HEK293 (cell line): ENCODE results near the gene NEMP1.

ENCODE experiments used
- GFI1B ChIP-seq: fragments of 450-650 bp; formaldehyde crosslinking; IDR thresholded peaks from 2 replicates; pipeline ENCODE4 v1.5.1; 2016; ENCODE audit warnings: missing biosample characterization, missing genetic modification characterization
- GLIS1 ChIP-seq: fragments of 450-650 bp; formaldehyde crosslinking; IDR thresholded peaks from 2 replicates; pipeline ENCODE4 v1.5.1; 2016; ENCODE audit warnings: missing biosample characterization, missing genetic modification characterization
- HOXC10 ChIP-seq: sonication (generic); formaldehyde crosslinking; IDR thresholded peaks from 2 replicates; pipeline ENCODE4 v1.8.1; 2023; ENCODE audit warnings: mild to moderate bottlenecking, missing genetic modification reagents
- INSM2 ChIP-seq: fragments of 450-650 bp; formaldehyde crosslinking; IDR thresholded peaks from 2 replicates; pipeline ENCODE4 v1.5.1; 2016; ENCODE audit warnings: missing biosample characterization, missing genetic modification characterization
- KLF7 ChIP-seq: fragments of 450-650 bp; formaldehyde crosslinking; IDR thresholded peaks from 2 replicates; pipeline ENCODE4 v1.5.1; 2016; ENCODE audit warnings: missing biosample characterization, missing genetic modification characterization, borderline replicate concordance
- KLF8 ChIP-seq: fragments of 450-650 bp; formaldehyde crosslinking; IDR thresholded peaks from 2 replicates; pipeline ENCODE4 v1.5.1; 2016; ENCODE audit warnings: missing biosample characterization, missing genetic modification characterization
- MEIS1 ChIP-seq: sonication (generic); formaldehyde crosslinking; IDR thresholded peaks from 2 replicates; pipeline ENCODE4 v1.8.1; 2022; ENCODE audit warnings: missing genetic modification reagents, mild to moderate bottlenecking, borderline replicate concordance
- PBX3 ChIP-seq: sonication (generic); formaldehyde crosslinking; IDR thresholded peaks from 2 replicates; pipeline ENCODE4 v1.8.1; 2022; ENCODE audit warnings: mild to moderate bottlenecking, moderate library complexity, missing genetic modification reagents
- ZBTB1 ChIP-seq: fragments of 450-650 bp; formaldehyde crosslinking; IDR thresholded peaks from 2 replicates; pipeline ENCODE4 v1.5.1; 2016; ENCODE audit warnings: missing biosample characterization, missing genetic modification characterization
- ZBTB11 ChIP-seq: fragments of 450-650 bp; formaldehyde crosslinking; conservative IDR thresholded peaks from 2 replicates; pipeline ENCODE4 v1.5.1; 2016; ENCODE audit warnings: low read depth, missing biosample characterization, missing genetic modification characterization
- ZBTB17 ChIP-seq: fragments of 450-650 bp; formaldehyde crosslinking; IDR thresholded peaks from 2 replicates; pipeline ENCODE4 v1.5.1; 2016; ENCODE audit warnings: missing biosample characterization, missing genetic modification characterization
- ZBTB8A ChIP-seq: fragments of 450-650 bp; formaldehyde crosslinking; IDR thresholded peaks from 2 replicates; pipeline ENCODE4 v1.5.1; 2016; ENCODE audit warnings: missing biosample characterization, missing genetic modification characterization
- ZFP3 ChIP-seq: fragments of 450-650 bp; formaldehyde crosslinking; IDR thresholded peaks from 2 replicates; pipeline ENCODE4 v1.5.1; 2016; ENCODE audit warnings: low read depth, missing biosample characterization, missing genetic modification characterization
- ZNF202 ChIP-seq: fragments of 450-650 bp; formaldehyde crosslinking; IDR thresholded peaks from 2 replicates; pipeline ENCODE4 v1.5.1; 2016; ENCODE audit warnings: missing biosample characterization, missing genetic modification characterization, borderline replicate concordance
- ZNF223 ChIP-seq: fragments of 450-650 bp; formaldehyde crosslinking; IDR thresholded peaks from 2 replicates; pipeline ENCODE4 v1.5.1; 2016; ENCODE audit warnings: missing biosample characterization, missing genetic modification characterization
- ZNF239 ChIP-seq: fragments of 450-650 bp; formaldehyde crosslinking; IDR thresholded peaks from 2 replicates; pipeline ENCODE4 v1.5.1; 2016; ENCODE audit warnings: missing biosample characterization, missing genetic modification characterization
- ZNF26 ChIP-seq: fragments of 450-650 bp; formaldehyde crosslinking; IDR thresholded peaks from 2 replicates; pipeline ENCODE4 v1.5.1; 2016; ENCODE audit warnings: missing biosample characterization, missing genetic modification characterization
- ZNF623 ChIP-seq: fragments of 450-650 bp; formaldehyde crosslinking; IDR thresholded peaks from 2 replicates; pipeline ENCODE4 v1.5.1; 2016; ENCODE audit warnings: missing biosample characterization, missing genetic modification characterization
- ZNF626 ChIP-seq: fragments of 450-650 bp; sonication (Bioruptor Pico); formaldehyde crosslinking; IDR thresholded peaks from 2 replicates; pipeline ENCODE4 v1.5.1; 2018; ENCODE audit warnings: missing biosample characterization, missing genetic modification characterization, inconsistent platforms
- ZNF645 ChIP-seq: fragments of 450-650 bp; formaldehyde crosslinking; IDR thresholded peaks from 2 replicates; pipeline ENCODE4; 2016; ENCODE audit warnings: missing biosample characterization, missing genetic modification characterization
- ZNF664 ChIP-seq: fragments of 450-650 bp; formaldehyde crosslinking; IDR thresholded peaks from 2 replicates; pipeline ENCODE4 v1.5.1; 2016; ENCODE audit warnings: missing biosample characterization, missing genetic modification characterization
- ZNF76 ChIP-seq: fragments of 450-650 bp; formaldehyde crosslinking; IDR thresholded peaks from 2 replicates; pipeline ENCODE4; 2016; ENCODE audit warnings: low read depth, missing biosample characterization, missing genetic modification characterization, borderline replicate concordance
- ZNF776 ChIP-seq: fragments of 450-650 bp; formaldehyde crosslinking; IDR thresholded peaks from 2 replicates; pipeline ENCODE4 v1.5.0; 2017; ENCODE audit warnings: missing biosample characterization, missing genetic modification characterization, borderline replicate concordance
- TF ChIP-seq, protein P1 (sequence below): fragments of 450-650 bp; formaldehyde crosslinking; IDR thresholded peaks from 2 replicates; pipeline ENCODE4 v1.5.1; 2017; ENCODE audit warnings: missing biosample characterization, missing genetic modification characterization
- TF ChIP-seq, protein P2 (sequence below): fragments of 450-650 bp; formaldehyde crosslinking; IDR thresholded peaks from 2 replicates; pipeline ENCODE4 v1.5.1; 2017; ENCODE audit warnings: missing biosample characterization, missing genetic modification characterization

The NEMP1 gene

DNA sequence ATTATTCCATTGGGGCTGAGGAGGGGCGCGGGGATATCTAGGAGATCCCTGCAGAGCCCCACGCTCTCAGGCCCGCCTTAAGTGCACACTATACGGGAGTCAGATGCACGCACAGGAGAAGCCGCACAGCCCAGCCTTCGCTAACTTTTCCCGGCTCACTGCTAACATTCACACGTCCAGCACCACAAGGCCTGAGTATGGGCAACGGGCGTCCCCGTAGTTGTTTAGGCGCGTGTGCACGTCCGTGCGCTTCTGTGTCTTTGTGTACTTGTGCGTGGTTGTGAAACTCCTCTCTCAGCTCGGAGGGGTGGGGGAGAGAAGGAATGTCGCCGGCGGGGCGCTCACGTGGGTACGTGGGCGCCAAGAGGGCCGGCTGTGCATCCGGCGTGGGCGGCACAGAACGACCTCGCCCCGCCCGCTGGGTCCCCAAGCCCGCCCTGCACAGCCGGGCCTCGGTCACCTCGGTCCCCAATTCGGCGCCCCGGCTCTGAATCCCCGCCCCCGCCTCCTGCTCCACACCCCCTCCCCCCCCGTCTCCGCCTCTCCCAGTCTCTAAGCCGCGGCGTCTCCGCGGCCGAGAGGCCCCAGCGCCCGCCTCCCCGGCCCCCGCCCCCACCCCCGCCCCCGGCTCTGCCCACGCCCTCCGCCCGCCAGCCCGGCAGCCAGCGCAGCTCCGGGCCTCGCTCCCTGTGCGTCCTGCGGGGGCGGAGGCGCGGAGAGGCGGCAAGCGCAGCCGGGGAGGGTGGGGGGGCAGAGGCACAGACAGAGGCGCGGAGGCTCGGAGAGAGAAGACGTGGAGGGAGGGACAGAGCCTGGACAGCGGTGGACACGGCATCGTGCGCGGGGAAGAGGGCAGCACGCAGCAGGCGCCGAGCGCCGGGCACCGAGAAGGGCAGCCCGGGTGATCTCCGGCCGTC is 10.0 kb upstream of the NEMP1 start, which contains the start of gene NAB2 (continued):
- TF ChIP-seq, protein P1, sequence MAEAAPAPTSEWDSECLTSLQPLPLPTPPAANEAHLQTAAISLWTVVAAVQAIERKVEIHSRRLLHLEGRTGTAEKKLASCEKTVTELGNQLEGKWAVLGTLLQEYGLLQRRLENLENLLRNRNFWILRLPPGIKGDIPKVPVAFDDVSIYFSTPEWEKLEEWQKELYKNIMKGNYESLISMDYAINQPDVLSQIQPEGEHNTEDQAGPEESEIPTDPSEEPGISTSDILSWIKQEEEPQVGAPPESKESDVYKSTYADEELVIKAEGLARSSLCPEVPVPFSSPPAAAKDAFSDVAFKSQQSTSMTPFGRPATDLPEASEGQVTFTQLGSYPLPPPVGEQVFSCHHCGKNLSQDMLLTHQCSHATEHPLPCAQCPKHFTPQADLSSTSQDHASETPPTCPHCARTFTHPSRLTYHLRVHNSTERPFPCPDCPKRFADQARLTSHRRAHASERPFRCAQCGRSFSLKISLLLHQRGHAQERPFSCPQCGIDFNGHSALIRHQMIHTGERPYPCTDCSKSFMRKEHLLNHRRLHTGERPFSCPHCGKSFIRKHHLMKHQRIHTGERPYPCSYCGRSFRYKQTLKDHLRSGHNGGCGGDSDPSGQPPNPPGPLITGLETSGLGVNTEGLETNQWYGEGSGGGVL, result peak; percentile 88
- TF ChIP-seq KLF8 (tag by site-specific recombination), result peak; percentile 79
- TF ChIP-seq HOXC10 (CRISPR knock-in tag), result no peak
- no peak for TF ChIP-seq ZNF623 (tag by site-specific recombination)
- no peak for TF ChIP-seq GFI1B (tag by site-specific recombination)
- no peak for TF ChIP-seq ZNF239
- 0 out of 2 replicates have a peak, but pooled peaks have one; percentile 23 for TF ChIP-seq ZNF223 (tag by site-specific recombination)
- peak; percentile 6 for TF ChIP-seq GLIS1 (tag by site-specific recombination)
- no peak for TF ChIP-seq MEIS1 (CRISPR knock-in tag)
- no peak for TF ChIP-seq ZNF76 (tag by site-specific recombination)
- TF ChIP-seq INSM2 (tag by site-specific recombination), result peak; percentile 71
- TF ChIP-seq ZNF26 (tag by site-specific recombination), result no peak
- no peak; the same call in 1 of the 2 replicates for TF ChIP-seq ZBTB1 (tag by site-specific recombination)
- TF ChIP-seq ZNF202 (tag by site-specific recombination), result no peak
- TF ChIP-seq, protein P2, sequence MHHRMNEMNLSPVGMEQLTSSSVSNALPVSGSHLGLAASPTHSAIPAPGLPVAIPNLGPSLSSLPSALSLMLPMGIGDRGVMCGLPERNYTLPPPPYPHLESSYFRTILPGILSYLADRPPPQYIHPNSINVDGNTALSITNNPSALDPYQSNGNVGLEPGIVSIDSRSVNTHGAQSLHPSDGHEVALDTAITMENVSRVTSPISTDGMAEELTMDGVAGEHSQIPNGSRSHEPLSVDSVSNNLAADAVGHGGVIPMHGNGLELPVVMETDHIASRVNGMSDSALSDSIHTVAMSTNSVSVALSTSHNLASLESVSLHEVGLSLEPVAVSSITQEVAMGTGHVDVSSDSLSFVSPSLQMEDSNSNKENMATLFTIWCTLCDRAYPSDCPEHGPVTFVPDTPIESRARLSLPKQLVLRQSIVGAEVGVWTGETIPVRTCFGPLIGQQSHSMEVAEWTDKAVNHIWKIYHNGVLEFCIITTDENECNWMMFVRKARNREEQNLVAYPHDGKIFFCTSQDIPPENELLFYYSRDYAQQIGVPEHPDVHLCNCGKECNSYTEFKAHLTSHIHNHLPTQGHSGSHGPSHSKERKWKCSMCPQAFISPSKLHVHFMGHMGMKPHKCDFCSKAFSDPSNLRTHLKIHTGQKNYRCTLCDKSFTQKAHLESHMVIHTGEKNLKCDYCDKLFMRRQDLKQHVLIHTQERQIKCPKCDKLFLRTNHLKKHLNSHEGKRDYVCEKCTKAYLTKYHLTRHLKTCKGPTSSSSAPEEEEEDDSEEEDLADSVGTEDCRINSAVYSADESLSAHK (tag by site-specific recombination), result peak; percentile 49; the same call in 1 of the 2 replicates
- no peak for TF ChIP-seq PBX3 (CRISPR knock-in tag)
- TF ChIP-seq ZBTB8A (tag by site-specific recombination), result peak; percentile 92
- TF ChIP-seq ZNF664 (tag by site-specific recombination), result no peak
- no peak for TF ChIP-seq ZNF626 (tag by site-specific recombination)
- no peak; the same call in 1 of the 2 replicates for TF ChIP-seq KLF7 (tag by site-specific recombination)
- TF ChIP-seq ZBTB11 (tag by site-specific recombination), result no peak; the same call in 1 of the 2 replicates
- no peak for TF ChIP-seq ZNF776 (tag by site-specific recombination)
- peak; percentile 72; the same call in 1 of the 2 replicates for TF ChIP-seq ZBTB17
- no peak for TF ChIP-seq ZNF645 (tag by site-specific recombination)
- TF ChIP-seq ZFP3 (tag by site-specific recombination), result no peak
